Measurements from ENCODE around the gene GCDH.
"Not testable (repeated sequence)": the region's sequence is repeated elsewhere in the genome, so short reads cannot be mapped to it uniquely, and the experiment has no call there.

Gene GCDH

DNA sequence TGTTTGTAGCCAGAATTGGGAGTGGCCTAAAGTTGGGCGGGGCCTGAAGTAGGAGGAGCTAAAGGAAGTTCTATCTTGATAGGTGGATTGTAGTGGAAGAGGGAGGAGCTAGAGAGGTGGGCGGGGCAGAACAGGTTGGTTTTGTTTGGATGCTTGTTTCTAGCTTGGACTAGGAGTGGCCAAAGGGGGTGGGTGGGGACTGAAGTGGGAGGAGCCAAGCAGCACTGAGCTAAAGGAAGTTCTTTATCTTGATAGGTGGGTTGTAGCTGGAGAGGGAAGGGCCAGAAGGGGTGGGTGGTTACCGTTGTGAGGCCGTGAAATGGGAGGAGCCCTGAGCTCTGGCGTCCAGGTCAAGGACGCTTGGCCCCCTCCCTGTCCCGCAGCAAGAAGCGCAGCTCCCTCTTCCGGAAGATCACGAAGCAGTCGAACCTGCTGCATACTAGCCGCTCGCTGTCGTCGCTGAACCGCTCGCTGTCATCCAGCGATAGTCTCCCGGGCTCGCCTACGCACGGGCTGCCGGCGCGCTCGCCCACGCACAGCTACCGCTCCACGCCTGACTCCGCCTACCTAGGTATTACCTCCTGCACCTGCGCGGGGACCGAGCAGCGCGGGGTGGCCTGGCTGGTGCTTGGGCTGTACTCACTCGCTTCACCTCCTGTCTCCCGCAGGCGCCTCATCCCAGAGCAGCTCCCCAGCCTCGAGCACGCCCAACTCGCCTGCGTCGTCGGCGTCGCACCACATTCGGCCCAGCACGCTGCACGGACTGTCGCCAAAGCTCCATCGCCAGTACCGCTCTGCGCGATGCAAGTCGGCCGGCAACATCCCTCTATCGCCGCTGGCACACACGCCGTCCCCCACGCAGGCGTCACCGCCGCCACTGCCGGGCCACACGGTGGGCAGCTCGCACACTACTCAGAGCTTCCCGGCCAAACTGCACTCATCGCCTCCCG is 17.7 kb upstream of the GCDH start:
- peak; percentile 70 for DNase-seq (ENCODE audit: low spot score)

DNA sequence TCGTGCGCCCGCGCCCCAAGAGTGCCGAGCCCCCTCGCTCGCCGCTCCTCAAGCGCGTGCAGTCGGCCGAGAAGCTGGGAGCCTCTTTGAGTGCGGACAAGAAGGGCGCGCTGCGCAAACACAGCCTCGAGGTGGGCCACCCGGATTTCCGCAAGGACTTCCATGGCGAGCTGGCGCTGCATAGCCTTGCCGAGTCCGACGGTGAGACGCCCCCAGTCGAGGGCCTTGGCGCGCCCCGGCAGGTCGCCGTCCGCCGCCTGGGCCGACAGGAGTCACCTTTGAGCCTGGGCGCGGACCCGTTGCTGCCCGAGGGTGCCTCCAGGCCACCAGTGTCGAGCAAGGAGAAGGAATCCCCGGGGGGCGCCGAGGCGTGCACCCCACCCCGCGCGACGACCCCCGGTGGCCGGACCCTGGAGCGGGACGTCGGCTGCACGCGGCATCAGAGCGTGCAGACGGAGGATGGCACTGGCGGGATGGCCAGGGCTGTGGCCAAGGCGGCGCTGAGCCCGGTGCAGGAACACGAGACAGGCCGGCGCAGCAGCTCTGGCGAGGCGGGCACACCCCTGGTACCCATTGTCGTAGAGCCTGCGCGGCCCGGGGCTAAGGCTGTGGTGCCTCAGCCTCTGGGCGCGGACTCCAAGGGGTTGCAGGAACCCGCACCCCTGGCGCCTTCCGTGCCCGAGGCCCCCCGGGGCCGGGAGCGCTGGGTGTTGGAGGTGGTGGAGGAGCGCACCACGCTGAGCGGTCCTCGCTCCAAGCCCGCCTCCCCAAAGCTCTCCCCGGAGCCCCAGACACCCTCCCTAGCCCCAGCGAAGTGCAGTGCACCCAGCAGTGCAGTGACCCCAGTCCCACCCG is 16.8 kb upstream of the GCDH start:
- no peak for DNase-seq (ENCODE audit: low spot score)

DNA sequence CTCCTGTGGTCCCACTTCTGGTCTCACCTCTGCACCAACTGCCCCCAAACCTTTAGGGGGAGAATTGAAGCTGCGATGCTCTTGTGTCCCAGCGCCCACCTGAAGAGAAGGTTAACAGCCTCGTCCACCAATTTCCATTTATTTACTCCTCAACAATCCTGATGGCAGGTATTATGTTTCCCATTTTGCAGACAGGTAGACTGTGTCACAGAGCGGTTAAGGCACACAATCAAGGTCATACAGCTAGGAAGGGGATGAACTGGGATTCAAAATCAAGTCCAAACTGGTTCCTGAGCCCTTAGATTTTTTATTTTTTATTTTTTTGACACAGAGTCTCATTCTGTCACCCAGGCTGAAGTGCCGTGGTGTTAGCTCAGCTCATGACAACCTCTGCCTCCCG is 15.9 kb upstream of the GCDH start:
- no peak for DNase-seq (ENCODE audit: low spot score)

DNA sequence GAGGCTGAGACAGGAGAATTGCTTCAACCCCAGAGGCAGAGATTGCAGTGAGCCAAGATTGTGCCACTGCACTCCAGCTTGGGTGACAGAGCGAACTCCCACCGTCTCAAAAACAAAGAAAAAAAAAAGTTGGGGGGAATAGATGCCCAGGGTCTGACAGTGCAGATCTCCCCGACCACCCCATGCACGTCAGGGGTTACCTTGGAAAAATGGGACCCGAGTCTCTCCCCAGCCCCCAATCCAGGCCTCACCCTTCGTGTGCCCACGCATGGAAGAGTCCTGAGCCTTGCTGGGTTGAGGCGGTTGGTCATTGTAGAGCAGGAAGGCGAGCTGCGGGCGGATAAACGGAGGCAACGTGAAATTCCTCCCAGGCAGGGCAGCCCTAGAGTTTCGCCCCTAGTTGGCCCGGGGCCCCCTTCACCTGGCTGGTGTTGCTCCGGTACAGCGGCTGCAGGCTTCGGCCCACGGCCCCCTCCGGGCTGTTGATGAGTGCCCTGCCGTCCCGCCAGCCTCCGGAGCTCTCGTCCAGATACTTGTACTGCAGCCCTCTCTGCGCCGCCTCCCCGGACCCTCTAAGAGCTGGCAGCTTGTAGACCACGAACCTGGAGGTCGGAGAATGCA is 10.3 kb upstream of the GCDH start:
- peak; percentile 49 for DNase-seq (ENCODE audit: low spot score)

DNA sequence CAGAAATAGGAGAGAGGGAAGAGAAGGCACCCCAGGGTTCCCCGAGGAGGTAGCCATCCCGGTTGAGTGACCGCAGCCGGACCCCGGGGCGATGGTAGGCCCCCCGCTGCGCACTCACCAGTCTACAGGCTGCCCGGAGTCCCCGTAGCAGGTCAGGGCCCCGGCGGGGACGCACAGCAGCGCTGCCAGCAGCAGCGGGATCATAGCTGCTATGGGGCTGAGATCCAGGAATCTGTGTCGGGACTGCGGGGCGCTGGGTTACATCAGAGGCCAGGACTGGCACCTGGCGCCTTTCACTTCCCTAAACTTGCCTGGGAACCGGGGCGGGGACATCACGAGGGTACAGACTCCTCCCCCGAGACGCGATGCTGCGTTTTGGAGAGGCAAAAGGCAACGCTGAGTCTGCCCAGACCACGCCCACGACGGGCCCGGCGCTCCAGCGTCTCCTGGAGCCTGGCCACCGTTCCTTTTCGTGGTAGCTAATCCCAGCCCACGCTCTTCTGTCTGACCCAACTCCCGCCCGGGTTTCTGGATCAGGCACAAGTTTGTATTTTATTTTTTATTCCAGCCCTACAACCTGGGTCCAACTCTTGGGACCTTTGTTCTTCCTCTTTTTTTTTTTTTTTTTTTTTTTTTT is 9.7 kb upstream of the GCDH start, which contains the start of gene DNASE2:
DNASE2 (minus strand) TSS at position 278 of the 637 bp plus-strand sequence; CDS start at position 204, 74 bp downstream.
- peak; percentile 98 for DNase-seq (ENCODE audit: low spot score)

DNA sequence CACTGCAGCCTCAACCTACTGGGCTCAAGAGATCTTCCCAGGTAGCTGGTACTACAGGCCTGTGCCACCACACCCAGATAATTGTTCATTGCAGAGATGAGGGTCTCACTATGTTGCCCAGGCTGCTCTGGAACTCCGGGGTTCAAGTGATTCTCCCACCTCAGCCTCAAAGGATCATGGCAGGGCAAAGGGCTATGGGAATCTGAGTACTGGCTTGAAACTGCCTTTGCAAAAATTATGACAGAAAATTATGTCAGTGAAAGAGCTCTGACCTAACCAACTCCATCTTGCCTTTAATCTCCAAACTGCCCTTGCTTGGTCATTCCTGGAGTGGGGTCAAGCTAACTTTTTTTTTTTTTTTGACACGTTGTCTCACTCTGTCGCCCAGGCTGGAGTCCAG is 8.4 kb upstream of the GCDH start:
- no peak for DNase-seq (ENCODE audit: low spot score)

DNA sequence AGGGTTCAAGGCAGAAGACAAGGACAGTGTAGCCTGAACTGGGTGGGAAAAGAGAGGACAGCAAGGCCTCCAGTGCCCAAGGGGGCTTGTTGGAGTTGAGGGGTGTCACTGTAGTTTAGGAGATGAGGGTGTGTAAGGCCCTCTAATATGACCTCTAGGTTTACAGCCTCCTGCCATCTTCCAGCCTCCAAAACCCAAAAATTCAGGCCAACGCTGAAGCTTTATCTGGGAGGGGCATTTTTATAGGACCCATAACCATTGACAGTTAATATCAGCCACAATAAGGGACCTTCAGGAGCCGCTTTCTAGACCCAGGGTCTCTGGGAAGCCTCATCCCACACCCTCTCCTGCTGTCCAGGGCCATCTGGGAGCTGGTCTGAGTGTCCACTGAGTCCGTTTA is 6.8 kb upstream of the GCDH start:
- DNase-seq (ENCODE audit: low spot score): no peak

DNA sequence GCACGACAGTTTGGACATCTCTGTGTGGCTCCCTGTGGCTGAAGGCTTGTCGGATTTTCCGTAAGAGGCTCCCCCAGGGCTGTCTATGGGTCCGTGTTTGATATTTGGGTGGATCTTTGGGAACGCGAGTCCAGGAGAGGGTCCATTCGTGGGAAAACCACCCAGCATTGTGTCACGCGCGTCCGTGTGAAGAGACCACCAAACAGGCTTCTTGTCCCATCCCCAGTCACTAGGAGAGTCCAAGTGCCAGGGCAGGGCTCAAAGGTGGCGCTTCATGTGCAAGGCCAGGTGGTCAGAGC is 6.4 kb upstream of the GCDH start:
- DNase-seq (ENCODE audit: low spot score): no peak

DNA sequence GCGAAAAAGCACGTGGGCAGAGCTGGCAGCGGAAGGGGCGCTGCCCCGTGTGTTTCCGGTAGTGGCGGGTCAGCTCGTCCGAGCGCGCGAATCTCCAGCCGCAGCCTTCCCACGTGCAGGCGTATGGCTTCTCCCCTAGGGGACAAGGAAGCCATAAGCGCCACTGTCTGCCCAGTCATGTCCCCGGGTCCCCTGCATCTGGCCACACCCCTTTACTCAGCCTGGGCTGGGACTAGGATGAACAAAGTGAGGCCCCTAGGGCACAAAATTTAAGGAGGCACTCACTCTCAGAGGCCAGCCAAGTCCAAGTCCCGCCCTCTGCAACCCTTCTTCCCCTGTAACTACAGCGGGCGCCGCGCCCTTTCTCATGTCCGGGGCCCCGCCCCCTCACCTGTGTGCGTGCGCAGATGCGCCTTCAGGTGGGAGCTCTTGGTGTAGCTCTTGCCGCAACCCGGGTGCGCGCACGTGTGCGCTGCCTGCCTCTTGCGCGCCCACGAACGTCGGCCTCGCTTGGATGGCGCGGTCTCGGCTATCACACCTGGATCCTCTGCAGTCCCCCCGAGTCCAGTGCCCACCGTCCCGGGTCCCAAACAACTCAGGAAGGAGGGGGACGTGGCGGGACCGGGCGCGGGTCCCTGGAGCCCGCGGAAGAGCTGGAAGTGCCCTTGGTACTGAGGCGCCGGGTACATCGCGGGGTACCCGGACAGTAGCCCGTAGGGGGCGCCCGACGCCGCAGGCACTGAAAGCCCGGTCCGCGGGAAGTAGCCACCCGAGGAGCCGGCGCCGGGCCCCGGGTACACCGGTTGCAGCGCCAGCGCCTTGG is 5.8 kb upstream of the GCDH start:
- DNase-seq (ENCODE audit: low spot score): peak; percentile 74

DNA sequence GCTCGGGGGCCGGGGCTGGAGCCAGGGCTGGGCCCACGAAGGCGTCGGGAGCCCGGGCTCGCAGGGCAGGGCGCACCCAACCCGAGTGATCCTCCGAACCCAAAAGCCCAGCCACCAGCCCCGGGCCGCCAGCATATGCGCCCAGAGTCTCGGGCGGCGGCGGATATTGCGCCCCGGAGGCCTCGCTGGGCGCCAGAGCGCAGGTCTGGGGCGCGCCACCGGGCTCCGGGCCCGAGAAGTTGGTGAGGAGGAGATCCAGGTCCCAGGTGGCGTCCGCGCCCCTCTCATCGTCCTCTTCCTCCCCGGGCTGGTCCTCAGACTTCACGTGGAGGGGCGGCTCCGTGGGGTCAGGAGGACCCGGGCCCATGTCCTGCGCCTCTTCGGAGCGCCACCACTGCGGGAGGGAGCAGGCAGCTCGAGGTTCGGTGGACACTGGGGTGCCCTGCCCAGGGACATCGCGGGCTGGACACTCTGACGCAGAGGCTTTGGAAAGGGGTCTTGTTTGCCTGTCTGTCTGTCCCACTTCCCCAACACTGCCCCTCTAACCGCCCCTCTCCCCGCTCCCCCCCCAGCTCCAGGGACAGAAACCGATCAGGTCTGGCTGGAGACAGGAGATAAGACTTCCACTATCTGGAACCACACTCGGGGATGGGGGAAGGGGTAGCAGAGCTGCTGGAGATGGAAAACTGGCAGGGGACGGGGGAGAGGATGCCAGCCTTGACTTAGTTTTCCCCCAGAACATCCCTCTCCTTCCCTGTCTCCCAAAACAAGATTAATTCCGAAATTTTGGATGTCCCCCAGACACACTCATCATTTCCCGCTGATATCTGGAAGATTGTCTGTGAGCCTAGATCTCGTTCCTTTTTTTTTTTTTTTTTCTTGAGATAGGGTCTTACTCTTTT is 5.0 kb upstream of the GCDH start:
- DNase-seq (ENCODE audit: low spot score): no peak

DNA sequence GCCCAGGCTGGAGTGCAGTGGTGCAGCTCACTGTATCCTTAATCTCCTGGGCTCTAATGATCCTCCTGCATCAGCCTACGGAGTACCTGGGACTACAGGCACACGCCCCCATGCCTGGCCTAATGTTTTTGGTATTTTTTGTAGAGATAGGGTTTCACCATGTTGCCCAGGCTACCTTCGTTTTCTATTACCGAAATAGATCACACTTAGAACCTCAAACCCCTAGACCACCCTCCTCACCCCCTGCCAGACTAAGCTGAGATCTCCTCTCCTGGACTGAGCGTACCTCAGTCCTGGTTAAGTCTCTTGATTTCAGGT is 4.3 kb upstream of the GCDH start:
- no peak for DNase-seq (ENCODE audit: low spot score)

DNA sequence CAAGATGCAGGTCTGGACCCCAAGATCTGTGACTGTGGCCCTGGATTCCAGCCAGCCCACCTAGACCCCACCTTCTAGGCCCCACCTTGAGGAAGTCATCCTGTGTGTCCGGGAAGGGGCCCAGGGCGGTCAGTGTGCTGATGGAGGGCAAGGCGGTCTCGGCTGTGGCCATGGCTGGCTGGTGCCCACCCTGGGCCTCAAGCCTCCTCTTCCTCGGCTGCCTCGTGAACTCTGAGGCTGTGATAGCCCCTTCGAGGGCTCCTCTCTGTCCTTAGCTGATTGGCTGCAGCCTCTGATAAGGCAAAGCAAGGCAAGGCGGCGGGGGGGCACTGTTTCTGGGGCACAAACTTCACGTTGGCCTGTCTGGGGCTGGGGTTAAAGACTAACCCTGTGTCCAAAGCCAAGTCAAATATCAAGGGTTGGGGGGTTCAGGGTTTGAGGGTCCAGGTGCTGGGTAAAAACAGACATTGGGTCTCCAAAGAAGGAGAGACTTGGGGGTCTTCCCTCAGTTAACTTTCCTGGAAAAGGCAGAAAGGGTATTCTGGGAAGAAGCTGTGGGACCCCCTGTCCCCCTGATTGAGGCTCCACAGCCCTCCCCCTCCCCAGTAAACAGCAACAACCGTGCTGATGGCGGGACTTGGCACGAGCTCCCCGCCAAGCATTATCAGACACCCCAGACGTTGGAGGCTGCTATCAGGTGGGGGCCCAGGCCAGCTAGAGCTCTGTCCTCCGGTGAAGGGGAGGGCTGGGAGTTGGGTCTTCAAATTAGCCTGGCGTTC is 3.8 kb upstream of the GCDH start, which contains the start of gene KLF1:
KLF1 (minus strand) TSS at position 233 of the 779 bp plus-strand sequence; CDS start at position 172, 61 bp downstream.
- no peak for DNase-seq (ENCODE audit: low spot score)

DNA sequence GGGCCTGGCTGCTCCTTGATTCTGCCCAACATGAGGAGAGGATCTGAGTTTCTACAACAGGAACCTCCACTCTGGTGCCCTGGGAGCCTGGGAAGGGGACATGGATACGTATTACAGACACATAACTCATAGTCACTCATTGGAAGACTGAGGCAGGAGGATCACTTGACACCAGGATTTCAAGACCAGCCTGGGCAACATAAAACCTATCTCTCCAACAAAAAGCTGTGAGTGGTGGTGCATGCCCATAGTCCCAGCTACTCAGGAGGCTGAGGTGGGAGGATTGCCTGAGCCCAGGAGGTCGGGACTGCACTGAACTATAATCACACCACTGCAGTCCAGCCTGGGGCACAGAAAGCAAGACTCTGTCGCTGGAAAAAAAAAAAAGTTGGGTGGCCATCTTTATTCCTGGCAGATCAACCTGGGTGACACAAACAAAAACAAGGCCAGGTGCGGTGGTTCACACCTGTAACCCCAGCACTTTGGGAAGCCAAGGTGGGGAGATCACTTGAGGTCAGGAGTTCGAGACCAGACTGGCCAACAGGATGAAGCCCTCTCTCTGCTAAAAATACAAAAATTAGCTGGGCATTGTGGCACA is 2.9 kb upstream of the GCDH start:
- DNase-seq (ENCODE audit: low spot score): no peak

DNA sequence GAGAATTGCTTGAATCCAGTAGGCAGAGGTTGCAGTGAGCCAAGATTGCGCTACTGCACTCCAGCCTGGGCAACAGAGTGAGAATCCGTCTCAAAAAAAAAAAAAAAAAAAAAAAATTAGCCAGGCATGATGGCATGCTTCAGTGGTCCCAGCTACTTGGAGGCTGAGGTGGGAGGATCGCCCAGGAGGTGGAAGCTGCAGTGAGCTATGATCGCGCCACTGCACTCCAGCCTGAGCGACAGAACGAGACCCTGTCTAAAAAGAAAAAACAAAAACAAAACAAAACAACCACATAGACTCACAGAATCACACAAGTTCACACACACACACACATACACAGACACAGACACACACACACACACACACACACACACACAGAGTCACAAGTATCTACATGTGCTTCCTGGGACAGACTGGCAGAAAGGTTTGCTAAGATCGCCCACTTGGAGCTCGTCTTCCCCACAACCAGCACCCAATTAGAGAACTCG is 617 bp upstream of the GCDH start:
- not testable (repeated sequence) for DNase-seq (ENCODE audit: low spot score)

DNA sequence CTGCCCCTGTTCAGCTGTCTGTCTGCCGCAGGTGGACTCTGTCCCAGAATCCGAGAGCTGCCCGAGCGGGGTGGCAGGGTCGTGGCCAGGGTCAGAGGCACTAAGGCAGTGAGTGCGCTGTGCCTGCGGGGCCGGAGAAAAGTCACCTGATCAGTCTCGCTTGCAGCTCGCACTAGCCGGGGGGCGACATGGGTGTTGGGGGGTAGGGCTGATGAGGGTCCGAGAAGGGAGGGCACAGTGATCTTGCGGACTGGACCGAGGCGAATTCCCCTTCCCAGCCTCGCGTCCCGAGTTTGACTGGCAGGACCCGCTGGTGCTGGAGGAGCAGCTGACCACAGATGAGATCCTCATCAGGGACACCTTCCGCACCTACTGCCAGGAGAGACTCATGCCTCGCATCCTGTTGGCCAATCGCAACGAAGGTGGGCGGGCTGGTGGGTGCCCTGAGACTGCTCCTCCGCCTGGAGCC is 627 bp downstream of the GCDH start:
- no peak for DNase-seq (ENCODE audit: low spot score)

DNA sequence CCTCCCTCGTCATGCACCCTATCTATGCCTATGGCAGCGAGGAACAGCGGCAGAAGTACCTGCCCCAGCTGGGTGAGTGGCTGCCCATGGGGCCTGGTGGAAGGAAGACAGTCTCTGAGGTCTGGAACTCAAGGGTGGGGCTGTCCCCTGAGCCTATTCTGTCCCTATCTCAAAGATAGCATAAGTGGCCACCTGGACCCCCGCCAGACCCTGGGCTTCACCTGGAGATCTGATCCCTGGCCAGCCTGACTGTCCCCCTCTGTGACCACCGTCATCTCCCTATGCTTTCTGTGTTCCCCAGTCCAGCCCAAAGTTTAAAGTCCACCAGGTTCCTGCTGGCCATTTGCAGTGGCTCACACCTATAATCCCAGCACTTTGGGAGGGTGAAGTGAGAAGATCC is 2.6 kb downstream of the GCDH start:
- no peak for DNase-seq (ENCODE audit: low spot score)

DNA sequence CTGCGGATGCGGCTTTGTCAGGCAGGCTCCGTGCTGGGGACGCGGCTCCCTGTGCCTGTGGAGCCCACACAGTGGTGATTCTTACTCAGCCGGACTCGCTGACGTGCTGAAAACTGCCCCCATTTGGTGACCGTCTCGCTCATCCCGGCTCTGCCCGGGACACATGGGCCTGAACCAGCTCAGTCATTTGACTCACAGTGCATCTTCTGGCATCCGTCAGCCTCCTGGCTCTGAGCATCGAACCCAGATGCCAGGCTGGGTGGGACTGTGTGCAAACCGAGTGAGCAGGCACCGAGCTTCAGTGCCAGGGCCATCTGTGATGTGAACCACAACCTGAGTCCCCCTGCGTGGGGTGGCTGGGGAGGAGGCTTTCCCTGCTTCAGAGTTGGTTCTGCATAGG is 5.5 kb downstream of the GCDH start:
- DNase-seq (ENCODE audit: low spot score): no peak

DNA sequence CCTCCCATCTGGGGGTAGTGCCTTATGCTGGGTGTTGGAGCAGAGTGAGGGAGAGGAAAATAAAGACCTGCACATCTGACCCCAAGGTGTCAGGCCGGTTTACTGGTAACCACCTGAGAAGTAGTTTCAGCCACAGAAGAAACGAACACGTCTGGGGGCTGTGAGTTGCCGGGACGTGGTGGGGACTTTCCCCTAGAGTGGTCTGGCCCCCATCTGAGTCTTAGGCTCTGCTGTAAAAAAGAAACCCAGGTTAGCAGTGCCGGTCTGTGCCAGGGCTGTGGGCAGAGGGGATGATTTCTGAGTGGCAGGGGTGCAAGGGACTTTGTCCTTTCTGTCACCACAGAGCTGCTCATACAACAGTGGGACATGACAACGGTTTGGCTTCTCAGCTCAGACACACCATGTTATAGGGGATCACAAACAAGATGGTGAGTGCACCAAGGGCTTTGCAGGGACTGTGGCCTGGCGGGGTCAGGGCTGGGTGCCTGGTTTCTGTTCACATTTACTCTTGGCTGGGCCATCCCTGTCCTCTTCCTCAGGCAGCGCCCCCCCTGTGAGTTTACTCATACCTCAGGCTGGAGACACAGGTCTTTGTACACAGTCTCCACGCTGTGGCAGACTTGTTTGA is 9.0 kb downstream of the GCDH start:
- DNase-seq (ENCODE audit: low spot score): no peak
